GM10266 (cell line): ENCODE data around the gene PYGO1.
A peak's percentile ranks its signal among the peaks of the same experiment; 100 is the strongest.

Experiments
- DNase-seq: peaks from one replicate; pipeline ENCODE4 v3.0.0; 2012; ENCODE audit errors: extremely low spot score
- TF ChIP-seq, protein P1 (sequence below): IDR thresholded peaks from 2 replicates; pipeline ENCODE4 v1.5.1; 2012; ENCODE audit warnings: mild to moderate bottlenecking, low read depth; ENCODE audit not compliant: control insufficient read depth, insufficient read depth; ENCODE audit errors: missing control alignments

The PYGO1 gene

DNA sequence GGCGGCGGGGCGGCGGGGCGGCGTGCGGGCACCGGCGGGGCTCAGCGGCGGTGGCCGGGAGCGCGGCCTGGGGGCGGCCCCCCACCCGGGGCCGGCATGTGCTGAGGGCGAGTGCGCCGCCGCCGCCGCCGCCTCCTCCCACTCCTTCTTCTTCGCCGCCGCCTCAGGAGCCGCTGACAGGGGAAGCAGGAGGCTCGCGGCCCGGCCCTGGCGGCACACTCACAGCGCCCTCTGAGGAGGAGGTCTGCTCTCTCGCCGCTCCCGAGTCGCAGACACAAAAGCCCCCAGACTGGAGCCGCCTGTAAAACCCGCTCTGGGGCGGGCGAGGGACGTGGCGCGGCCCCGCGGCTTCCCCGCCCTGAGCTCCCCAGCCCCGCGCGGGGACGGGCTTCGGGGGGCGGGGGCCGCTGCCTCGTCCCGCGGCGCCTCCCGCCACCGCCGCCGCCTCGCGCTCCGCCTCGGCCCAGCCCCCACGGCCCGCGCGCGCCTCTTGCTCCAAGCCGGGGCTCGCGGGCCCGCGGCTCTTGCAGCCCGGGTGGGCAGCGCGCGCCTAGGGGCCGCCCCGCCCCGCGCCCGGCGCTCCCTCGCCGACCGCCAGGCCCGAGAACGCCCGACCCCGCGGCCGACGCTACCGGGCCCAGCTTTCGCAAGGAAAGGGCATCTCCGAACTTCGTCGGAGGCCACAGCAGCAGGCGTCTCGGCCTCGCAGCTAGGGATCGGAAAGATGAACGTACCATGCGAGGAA is at the start of gene PYGO1:
Gene PYGO1 (minus strand): TSS at position 276 of the 745 bp plus-strand sequence. CDS start 462 bp downstream, outside the sequence.
- DNase-seq, result peak; percentile 80
- TF ChIP-seq, protein P1, sequence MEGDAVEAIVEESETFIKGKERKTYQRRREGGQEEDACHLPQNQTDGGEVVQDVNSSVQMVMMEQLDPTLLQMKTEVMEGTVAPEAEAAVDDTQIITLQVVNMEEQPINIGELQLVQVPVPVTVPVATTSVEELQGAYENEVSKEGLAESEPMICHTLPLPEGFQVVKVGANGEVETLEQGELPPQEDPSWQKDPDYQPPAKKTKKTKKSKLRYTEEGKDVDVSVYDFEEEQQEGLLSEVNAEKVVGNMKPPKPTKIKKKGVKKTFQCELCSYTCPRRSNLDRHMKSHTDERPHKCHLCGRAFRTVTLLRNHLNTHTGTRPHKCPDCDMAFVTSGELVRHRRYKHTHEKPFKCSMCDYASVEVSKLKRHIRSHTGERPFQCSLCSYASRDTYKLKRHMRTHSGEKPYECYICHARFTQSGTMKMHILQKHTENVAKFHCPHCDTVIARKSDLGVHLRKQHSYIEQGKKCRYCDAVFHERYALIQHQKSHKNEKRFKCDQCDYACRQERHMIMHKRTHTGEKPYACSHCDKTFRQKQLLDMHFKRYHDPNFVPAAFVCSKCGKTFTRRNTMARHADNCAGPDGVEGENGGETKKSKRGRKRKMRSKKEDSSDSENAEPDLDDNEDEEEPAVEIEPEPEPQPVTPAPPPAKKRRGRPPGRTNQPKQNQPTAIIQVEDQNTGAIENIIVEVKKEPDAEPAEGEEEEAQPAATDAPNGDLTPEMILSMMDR, result no peak

- TF ChIP-seq, protein P1, result no peak
- no peak for DNase-seq
These were observed 48.9 kb upstream of the PYGO1 start for GRCh38 chr15:55637086-55637485.

DNA sequence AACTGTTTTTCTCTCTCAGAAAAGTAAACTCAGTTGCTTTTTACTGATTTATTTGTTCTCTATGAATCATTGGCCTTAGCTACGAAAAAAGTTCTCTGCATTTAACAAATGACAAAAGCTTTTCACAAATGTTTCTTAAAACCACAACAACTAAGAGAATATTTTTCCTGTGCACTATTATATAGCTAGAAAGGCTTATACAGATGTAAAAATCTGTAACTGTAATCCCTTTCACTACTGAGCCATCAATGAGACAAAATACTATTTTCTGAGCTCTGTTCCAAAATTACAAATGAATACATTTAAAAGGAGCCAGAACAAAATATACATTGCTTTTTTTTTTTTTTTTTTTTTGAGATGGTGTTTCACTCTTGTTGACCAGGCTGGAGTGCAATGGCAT is 45.6 kb upstream of the PYGO1 start:
- TF ChIP-seq, protein P1, result no peak
- no peak for DNase-seq

DNA sequence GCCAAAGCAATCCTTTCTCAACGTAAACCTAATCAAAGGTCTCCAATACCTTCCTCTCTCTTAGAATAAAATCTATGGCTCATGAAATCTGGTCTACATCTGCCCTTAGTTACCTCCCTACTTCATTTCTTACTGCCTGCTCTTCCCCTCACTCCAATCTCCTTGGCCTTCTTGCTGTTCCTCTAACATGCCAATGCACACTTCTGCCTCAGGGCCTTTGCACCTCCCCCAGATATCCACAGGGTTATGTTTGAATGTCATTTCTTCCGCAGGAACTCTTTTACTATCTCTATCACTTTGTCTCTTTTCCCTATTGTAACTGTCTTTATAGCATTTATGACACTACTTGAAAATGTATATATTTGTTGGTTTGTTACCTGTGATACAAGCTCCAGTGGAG is 44.3 kb upstream of the PYGO1 start:
- TF ChIP-seq, protein P1, result no peak
- no peak for DNase-seq

- DNase-seq, result no peak
- TF ChIP-seq, protein P1, result no peak
These were observed 42.7 kb upstream of the PYGO1 start for GRCh38 chr15:55630858-55631257.

DNA sequence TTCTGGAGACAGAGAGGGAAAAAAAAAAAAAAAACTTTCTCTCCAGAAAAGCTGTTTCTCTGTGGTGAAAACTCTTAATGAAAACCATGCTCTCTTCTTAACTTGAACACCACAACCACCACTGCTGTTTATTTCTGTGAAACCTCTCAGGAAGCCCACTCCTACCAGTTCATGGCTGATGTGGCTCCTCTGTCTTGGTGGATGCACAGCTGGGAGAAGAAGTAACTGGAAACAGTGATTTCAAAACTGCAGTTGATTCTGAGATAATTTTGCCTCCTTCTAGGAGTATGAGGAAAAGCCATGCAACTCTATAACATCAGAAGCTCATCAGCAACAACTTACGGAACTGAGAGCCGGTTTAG is 40.2 kb upstream of the PYGO1 start:
- TF ChIP-seq, protein P1, result no peak
- DNase-seq, result no peak

DNA sequence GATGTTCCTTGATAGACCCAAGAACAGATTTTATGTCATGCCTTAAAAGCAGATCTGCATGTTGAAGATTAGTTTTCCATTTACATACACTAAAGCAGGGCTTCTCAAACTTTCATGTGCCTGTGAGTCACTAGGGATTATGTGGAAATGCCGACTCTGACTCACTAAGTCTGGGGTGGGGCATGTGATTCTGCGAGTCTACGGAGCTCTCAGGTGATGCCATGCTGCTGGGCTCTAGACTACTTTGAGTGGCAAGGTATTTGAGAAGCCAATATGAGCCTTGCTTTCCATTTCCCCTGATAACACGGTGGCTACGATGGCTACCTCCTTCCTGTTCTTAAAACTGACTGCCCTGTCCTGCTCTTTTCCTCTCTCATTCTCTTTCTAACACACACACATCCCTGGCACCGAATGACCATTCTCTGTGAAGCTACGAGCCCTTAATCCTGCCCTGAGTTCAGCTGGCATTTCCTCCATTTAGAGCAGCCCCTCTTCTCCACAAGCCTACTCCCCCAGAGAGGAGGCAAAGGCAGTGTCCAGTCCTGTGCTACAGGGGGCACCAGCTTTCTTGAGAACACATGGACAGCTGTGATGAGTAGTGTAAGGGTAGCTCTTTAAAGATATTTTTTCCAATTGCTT is 39.7 kb upstream of the PYGO1 start:
- no peak for DNase-seq

More for the DNA sequence above, 39.7 kb upstream of the PYGO1 start:
- TF ChIP-seq, protein P1, result no peak
